ENCODE results near the gene GFM1.
"Not testable (repeated sequence)": the region's sequence is repeated elsewhere in the genome, so short reads cannot be mapped to it uniquely, and the experiment has no call there.

Gene GFM1

DNA sequence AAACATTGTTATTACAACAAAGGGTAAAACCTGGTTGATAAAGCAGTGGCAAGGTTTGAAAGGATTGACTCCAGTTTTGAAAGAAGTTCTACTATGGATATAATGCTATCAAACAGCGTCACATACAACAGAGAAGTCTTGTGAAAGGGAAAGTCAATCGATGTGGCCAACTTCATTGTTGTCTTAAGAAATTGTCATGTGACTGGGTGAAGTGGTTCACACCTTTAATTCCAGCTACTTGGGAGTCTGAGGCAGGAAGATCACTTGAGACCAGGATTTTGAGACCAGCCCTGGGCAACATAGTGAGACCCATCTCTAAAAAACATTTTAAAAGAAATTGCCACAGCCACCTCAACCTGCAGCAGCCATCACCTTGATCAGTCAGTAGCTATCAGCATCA is 34.4 kb downstream of the GFM1 start:
- DNase-seq (ENCODE audit: low spot score) = no peak

DNA sequence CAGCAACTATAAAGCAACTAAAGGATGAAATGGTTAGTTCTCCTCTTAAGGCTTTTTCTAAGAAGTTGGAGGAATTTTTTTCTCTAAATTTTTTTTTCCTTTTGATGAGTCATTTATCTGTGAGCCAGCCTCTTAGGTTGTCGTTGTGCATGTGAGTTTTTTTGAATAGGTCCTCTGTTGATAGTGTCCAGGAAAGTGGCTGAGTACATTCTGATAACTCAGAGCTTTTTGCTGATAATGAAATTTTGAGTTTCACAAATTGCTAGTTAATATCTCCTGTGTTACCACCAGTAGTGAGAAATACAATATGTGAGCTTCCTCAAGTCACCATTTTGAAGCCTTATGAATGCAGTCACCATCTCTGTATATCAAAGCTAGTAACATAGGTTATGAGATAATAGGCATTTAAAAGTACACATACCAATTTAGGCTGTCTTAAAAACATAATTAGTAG is 35.2 kb downstream of the GFM1 start:
- peak; percentile 50 for DNase-seq (ENCODE audit: low spot score)

DNA sequence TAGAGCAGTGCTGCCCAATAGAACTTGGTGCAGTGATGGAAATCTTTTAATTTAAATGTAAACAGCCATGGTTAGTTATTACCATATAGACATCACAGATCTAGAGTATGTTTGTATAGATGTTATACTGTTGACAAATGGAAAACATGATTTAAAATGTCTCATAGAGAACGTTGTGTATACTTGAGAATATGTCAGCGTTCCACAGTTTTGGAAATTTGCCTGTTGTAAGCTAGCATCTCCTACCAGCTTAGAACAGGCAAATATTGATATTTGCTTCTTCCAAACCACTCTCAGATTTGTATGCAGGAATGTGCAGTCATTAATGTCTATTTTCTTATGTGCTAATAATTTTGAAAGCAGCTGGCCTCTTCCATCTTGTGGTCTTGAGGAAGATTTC is 36.5 kb downstream of the GFM1 start:
- no peak for DNase-seq (ENCODE audit: low spot score)

DNA sequence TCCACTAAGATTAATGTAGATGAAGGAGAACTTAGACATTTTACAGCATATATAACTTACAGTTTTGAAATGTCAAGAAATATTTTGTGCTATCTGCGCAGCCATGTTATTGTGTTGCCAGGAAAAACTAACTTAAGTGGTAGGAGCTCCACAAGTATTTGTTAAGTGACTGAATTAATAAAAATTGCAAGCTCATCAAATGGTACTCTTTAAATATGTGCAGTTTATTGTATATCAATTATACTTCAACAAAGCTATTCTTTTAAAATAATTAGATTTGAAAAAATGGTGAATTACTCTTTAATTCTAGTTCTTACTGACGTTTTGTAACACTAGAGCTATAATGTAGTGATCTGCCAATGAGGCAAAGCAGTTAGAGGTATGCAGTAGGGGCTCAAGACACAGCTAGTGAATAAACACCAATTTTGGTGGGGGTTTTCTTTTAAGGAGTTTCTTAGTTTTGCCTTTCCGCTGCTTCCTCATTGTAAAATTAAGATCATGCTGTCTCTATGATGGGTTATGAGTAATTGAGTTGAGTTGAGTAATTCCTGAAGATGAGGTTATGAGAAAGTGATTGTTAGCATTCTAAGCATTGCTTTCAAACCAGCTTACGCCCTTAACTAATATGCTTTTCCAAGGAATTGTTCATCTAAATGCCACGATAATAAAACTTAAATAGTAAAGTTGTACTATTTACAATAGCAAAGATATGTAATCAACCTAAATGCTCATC is 39.1 kb downstream of the GFM1 start:
- DNase-seq (ENCODE audit: low spot score) = no peak

DNA sequence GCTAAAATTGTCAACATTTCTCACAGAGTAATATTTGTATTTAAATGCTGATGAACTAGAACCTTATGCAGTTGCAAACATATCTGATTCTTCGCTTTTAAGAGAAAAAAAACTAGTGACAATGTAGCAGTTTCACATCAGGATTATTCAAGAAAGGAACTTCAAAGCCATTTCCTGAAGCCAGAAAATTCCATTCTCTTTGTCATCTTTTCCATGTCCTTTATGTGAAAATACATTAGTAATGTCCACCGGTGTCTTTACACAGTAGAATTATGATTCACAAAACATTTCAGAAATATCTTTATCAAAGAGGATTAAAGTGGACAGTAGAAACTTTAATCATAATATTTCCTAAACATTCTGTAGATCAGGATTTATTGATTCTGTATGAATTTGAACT is 40.8 kb downstream of the GFM1 start:
- no peak for DNase-seq (ENCODE audit: low spot score)

DNA sequence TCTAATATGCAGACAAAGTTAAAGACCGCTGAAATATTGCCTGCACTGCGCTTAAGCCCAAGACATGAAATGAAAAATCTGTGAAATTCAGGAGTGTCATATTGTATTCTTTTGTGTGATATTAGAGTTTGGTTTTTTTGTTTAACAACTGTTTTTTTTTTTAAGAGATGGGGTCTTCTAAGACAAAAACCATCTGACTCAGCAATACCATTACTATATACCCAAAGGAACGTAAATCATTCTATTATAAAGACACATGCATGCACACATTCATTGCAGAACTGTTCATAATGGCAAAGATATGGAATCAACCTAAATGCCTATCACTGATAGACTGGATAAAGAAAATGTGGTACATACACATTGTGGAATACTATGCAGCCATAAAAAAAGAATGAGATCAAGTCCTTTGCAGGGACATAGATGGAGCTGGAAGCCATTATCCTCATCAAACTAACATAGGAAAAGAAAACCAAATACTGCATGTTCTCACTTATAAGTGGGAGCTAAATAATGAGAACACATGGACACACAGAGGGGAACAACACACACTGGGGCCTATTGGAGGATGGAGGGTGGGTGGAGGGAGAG is 49.6 kb downstream of the GFM1 start:
- not testable (repeated sequence) for DNase-seq (ENCODE audit: low spot score)

DNA sequence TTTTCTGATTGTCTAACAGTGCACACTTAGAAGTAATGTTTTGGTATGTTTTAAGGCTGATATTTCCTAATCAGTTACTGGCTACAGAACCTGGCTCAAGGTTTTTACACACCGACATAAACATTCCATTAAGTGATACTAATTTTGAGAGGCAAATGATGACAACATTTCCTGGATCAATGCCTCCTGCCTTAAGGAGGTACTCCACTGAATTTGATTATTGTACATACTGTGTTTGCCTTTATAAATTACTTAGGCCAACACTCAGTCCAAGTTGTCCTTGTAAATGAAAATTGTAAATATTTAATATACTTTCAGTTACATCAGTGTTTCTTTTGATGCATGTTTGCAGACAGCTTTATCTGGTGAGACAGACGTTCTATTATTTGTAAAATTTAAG is 52.3 kb downstream of the GFM1 start:
- no peak for DNase-seq (ENCODE audit: low spot score)

DNA sequence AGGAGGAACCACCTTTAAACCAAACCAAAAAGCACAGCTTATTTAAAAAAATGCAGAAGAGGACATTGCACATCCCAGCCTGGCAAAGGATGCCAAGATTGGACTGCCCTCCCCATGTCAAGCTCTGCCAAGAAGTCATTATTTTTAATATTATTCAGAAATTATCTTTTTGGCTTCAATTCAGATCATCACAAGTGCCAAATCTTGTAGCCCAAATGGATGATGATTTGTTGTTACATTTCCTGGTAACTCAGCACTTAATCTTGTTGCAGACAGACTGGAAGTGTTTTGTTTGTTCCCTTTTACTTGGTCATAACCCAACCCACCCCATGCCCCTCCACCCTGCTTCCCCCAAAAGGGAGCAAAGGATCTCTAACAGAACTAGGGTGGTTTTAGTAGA is 56.2 kb downstream of the GFM1 start:
- DNase-seq (ENCODE audit: low spot score) = no peak

DNA sequence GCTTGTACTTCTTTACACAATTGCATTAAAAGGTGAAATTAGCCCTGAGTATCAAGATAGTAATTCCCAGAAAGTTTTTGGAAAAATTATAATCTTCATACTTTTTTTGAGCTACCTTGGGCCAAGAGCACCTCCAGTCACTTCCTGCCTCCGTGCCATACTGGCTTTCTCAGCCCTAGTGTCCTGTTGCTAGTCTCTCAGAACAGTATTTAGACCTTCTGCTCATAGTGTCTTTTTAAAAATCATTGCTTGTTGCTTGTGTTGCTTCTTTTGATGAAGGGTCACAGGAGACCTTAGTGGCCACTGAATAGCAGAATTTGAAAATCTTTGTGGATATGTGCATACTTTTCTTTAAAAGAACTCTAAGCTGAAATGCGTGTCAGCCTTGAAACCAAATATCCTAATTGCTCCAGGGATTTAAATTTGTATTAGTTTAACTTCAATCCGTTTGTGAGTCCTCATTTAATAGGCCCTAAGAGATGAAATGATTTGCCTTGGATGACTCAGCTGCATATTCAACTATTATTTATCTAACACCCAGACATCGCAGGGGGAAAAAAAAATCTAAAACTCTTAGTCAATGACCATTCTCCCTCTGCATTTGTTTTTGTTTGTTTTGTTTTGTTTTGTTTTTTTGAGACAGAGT is 57.2 kb downstream of the GFM1 start:
- no peak for DNase-seq (ENCODE audit: low spot score)

DNA sequence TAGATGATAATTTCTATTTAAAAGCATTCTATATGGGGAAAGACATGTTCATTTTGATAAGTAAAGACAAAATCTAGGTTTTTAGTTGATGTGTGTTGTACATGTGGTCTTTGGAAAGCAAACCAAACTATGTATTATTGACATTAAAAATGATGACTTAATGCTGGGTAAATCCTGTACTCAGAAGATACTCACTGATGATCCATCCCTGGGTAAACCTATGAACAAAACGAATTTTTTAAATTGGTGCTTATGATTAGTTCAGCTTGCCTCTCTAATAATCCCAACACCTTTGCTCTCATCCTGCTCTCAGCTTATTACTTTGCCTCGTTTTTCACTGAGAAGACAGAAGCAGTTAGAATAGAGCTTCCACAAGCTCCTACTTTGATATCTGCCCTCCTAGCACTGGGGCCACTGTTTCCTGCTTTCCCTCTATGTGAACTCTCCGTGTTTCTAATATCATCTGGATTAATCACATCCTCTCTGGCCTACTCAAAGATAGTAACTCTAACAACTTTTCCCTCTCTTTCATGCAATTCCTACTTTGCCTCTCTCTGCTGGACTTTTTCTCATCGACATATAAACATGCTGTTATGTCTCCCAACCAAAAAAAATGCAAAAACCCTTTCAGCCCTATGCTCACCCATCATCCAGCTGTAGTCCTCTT is 58.6 kb downstream of the GFM1 start:
- DNase-seq (ENCODE audit: low spot score) = no peak

DNA sequence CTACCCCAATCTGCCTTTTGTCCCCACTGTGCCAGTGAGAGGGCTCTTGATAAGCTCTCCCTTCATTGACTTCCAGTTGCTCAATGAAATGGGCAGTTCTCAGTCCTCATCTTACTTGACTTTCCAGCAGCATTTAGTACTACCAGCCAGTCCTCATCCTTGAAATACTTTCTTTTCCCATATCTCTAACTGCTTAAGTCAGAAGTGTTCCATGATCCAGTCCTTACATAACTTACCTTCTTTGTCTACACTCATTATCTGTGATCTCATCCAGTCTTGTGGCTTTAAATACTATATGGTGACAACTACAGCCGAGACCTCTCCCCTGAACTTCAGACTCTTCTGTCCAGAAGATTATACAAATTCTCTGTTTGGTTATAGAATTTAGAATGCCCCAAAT is 59.2 kb downstream of the GFM1 start:
- DNase-seq (ENCODE audit: low spot score) = no peak

DNA sequence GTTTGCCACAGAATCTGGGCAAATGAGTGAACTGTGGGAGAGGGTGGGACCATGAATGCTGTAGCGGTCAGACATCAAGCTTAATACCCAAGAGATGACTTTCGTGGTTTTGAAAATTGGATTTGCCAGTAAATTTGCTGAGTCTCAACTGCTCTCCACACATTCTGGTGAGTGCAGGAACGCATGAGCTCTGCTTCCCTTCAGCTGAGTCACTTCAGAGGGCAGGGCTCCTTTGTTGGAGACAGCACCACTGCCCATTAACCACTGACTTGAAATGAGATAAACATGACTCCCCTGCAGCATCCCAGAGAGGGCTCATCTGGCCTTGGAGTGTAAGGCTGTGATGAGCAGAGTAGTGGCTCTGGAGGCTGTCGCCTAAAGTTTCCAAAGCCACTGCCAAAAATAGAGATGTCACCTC is 65.3 kb downstream of the GFM1 start:
- no peak for DNase-seq (ENCODE audit: low spot score)

DNA sequence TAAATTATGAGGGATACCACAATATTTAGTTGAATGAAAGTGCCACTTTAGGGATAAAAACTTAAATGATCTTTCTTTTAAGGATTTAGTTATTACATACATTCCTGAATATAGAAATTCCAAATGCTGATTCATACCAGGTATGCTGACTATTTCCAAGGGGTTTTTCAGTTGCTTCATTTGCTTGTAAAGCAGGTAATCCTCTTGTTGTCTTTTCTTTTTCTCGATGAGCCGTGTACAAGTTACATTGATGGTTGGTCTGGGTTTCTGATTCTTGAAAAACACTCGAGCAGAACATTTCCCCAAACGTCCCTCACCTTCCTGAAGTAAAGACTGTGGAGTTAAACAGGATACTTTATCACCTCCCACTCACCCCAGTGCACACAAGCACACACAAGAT is 66.3 kb downstream of the GFM1 start:
- DNase-seq (ENCODE audit: low spot score) = no peak

DNA sequence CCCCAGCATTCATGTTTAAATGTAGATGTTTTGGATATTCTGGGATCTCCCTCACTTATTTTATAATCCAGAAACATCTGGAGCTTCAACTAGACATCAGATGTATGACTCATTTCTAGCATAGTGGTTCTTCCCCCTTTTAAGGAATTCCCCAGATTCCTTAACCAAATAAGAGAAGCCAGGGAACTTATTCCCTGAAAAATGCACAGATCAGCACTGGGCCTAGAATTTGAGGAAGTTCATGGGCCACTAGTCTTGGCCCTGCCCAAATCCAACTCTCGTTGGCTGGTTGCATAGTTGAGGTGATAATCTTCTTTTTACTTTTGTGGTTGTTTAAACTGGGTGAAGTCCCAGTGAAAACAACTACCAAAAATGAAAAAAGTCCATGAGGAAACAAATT is 67.6 kb downstream of the GFM1 start:
- no peak for DNase-seq (ENCODE audit: low spot score)

DNA sequence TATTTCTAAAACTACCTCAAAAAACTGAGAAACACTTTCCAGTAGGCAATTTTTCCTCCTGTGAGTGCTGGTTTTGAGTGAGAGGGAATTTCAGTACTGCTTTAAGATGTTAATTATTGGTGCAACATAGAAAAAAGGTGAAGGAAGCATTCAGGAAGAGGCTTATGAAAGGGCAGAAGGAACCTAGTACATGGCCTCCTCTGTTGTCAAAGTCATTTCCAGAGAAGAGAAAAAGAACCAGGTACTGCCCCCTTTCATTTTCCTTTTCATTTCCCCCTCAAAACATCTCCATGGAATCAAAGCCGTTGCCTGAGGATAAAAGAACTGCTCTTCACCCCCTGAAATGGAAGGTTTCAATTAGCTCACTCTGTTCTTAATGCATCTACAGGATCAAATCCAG is 68.1 kb downstream of the GFM1 start:
- no peak for DNase-seq (ENCODE audit: low spot score)

DNA sequence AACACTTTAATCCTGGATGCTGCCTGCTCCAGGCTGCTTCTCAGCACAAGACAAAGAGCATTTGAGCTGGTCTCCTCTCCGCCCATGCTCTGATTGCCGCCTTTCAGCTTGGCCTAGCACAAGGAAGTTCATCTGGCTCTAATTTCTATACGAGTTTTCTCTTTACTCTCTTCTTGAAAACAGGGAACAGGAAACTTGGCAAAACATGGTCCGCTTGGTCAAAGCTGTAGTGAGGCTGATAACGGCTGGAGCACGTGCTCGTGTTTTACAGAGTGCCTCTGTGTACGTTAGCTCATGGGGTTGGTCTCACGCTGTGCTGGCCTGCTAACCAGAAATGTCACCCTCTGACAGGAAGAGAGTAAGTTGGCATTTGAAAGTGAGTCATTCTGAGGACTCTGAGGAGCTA is 68.8 kb downstream of the GFM1 start:
- DNase-seq (ENCODE audit: low spot score) = no peak

DNA sequence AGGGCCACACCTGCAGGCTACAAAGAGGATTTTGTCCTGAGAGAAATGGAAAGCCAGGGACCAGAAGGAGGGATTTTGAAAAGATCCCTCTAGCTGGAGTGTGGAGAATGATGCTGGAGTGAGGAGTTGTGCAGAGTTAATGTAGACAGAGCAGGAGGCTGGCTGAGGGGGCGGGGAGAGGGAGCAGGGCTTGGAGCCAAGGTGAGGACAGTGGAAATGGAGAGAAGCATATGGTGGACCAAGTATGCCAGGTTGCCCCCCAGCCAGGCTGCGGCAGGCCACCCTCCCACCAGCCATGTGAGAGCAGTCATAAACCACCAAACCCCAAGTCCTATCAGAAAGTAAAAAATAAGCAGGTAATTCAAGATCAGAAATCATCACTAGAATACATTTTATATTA is 73.2 kb downstream of the GFM1 start:
- DNase-seq (ENCODE audit: low spot score) = no peak

DNA sequence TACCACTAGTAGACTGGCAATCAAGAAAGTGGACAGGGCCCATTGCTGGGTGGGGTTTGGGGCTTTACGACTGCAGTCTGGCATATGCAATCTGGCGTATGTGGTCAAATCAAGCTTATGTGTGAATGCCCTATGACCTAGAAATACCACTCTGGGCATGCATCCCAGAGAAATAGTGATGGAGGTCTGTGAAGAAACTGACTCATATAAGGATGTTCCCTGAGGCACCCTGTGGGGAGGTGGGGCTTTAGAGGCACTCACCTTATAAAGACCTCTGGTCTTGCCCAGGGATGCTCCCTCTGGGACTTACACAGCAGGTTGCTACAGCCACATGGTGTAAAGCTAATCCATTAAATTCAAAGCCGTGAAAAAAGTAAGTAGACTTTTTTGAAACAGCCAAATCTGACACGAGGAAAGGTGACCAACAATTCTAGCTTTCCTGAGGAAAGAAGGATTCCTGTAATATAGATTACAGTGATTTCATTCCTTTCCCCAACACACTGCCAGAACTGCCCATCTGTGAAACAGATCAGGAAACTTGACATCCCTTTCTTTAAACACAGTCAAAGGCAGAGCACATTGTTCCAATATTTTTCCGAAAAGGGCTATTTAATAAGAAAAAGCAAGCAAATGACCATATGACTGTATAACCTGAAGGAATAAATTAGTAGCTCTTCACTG is 74.3 kb downstream of the GFM1 start:
- DNase-seq (ENCODE audit: low spot score) = no peak

DNA sequence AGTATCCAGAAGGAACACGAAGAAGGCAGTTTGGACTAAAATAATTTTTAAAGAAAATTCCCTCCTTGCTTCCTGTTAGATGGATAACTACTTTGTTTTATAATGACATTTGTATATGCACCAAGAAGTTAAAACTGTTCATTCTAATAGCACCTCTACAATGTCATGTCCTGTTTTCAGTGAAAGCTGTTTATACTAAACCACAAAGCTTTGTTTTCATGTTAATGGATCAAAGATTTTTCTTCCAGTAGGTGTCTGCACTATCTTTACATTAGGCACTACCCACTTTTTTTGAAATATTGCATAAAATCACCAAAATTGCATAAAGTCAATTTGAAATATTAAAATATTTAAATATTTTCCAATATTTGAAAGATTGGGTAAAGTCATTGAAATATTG is 77.8 kb downstream of the GFM1 start:
- no peak for DNase-seq (ENCODE audit: low spot score)

DNA sequence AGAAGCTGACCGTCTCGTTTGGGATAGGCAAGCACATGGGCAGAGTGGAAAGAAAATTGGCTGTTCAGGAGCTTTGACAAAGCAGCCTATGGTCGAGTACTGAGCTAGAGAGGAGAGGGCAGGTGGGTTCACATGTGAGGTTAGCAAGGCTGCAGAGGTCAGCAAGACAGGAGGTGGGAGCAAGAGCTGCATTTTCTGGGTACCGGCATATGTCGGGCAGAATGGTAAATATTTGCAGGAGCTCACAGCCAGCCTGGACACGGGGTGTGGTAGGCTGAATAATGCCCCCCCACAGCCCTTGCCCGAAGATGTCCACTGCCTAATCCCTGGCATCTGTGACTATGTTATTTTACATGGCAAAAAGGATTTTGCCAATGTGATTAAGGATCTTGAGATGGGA is 79.7 kb downstream of the GFM1 start:
- no peak for DNase-seq (ENCODE audit: low spot score)

DNA sequence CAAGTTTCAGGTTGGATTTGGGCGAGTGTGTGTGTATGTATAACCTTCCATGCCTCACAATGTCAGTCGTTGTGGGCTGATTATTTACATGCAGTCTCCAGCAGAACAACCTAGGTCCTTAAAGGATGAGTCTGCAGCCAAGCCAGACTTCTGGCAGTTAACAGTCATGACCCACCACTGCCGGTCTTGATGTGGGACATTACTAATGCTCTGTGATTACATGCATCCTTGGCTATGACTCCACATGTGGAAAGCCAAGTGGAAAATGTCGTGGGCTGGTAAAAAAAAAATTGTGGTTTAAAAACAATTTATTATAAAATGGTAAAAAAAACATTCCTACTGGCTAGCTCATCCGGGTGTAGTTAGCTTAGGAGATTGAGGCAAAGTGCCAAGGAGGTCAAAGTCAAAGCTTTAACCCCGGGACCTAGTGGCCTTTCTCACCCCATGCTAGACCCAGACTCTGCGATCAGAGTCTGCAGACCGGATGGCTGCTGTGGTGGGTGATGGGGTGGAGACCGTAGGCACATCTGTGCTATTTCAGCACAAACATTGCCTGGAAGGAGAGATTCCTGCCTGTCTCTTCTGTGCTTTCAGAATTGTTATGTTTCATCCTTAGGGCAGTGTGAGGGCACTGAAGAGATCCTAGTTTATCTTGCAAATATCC is 81.2 kb downstream of the GFM1 start:
- DNase-seq (ENCODE audit: low spot score) = peak; percentile 70

All from RKO (cell line).